T-helper 17 cell (primary cell): ENCODE measurements around the gene GTF2H4. TPM values are rescaled to one million over a fixed set of nuclear protein-coding genes. Genes with fewer than 3 reads are reported as not detected.
"Not testable (repeated sequence)": the region's sequence is repeated elsewhere in the genome, so short reads cannot be mapped to it uniquely, and the experiment has no call there.

Source experiments
- ATAC-seq: fragments of 150-1000 bp; cut with Tn5 transposase; 2 replicates; pipeline ENCODE4 v1.10.0; 2021; ENCODE audit warnings: mild to moderate bottlenecking, moderate library complexity
- DNase-seq, 3 donors: peaks; one replicate each; pipeline versions ENCODE4 v3.0.0 to v3.0.0-alpha.2; 2020 to 2021
- H3K9me3 ChIP-seq: one replicate; pipeline ENCODE4 v1.7.0; 2013; ENCODE audit warnings: low read length, mild to moderate bottlenecking; ENCODE audit not compliant: control insufficient read depth, poor library complexity, severe bottlenecking
- H3K27ac Mint-ChIP-seq: one replicate; pipeline ENCODE4 v1.8.0; 2022; ENCODE audit warnings: mild to moderate bottlenecking, moderate library complexity, mixed read lengths
- H3K27me3 Mint-ChIP-seq: one replicate; pipeline ENCODE4 v1.8.0; 2022; ENCODE audit warnings: mixed read lengths
- H3K36me3 Mint-ChIP-seq: one replicate; pipeline ENCODE4 v1.8.0; 2022; ENCODE audit warnings: low read depth, mixed read lengths
- H3K4me1 Mint-ChIP-seq: one replicate; pipeline ENCODE4 v1.8.0; 2022; ENCODE audit warnings: mild to moderate bottlenecking, mixed read lengths
- H3K4me3 Mint-ChIP-seq: one replicate; pipeline ENCODE4 v1.8.0; 2022; ENCODE audit warnings: mild to moderate bottlenecking, moderate library complexity, mixed read lengths
- total RNA-seq, 4 donors: library from RNA in 2 of 4; stranded (reverse) in 2 of 4; gene quantifications; one replicate each; pipeline ENCODE4 v1.2.3 and lab custom pipeline; 2022 to 2026

GTF2H4 gene
- total RNA-seq, 2 donors from 2014 or later, result 11.6 to 19.7 TPM

DNA sequence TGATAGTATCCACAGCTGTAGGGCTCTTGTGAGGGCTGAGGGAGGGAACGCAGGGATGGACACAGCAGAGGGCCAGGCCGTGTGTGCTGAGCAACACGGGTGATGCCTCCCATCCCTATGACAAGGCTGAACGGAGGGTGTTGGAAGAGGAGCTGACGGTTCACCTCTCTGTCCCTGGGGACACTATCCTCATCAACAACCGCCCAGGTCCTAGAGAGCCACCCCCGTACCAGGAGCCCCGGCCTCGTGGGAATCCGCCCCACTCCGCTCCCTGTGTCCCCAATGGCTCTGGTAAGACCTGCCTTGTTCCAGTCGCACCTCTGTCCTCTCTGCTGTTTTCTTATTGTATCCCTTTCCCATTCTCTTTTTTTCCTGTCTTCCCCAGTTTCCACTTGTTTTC lies 13.6 kb upstream of the GTF2H4 start:
- Mint-ChIP-seq H3K4me3 (no peak overlapping the region), H3K4me1 (peaks cover 8% of the 10 kb centered on the region), H3K27ac (peak overlapping the region; percentile 37), H3K36me3 (peaks cover 17% of the 10 kb centered on the region), H3K27me3 (peaks cover 5% of the 10 kb centered on the region)
- no peak for ATAC-seq
- no peak for DNase-seq
- no peaks in the 10 kb centered on the region for H3K9me3 ChIP-seq

DNA sequence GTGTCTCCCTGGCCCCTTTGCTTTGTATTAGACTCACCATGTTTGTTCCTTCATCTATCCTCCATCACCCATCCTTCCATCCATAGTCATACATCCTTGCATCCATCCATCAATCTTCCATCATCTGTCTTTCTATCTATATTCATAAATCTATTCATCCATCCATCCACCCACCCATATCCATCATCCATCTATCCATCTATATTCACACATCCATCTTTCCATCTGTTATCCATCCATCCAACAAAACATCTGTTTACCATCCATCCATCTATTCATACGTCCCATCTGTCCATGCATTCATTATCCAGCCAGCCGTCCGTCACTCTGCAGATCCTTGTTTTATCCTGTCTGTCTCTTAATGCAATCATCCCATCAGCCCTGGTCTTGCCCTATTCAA lies 13.1 kb upstream of the GTF2H4 start:
- ATAC-seq, result no peak
- DNase-seq, result no peak
- Mint-ChIP-seq H3K4me3 (no peak overlapping the region), H3K27ac (peak overlapping the region; percentile 37), H3K4me1 (peaks cover 8% of the 10 kb centered on the region), H3K36me3 (peaks cover 17% of the 10 kb centered on the region), H3K27me3 (peaks cover 3% of the 10 kb centered on the region)
- H3K9me3 ChIP-seq, result no peaks in the 10 kb centered on the region

DNA sequence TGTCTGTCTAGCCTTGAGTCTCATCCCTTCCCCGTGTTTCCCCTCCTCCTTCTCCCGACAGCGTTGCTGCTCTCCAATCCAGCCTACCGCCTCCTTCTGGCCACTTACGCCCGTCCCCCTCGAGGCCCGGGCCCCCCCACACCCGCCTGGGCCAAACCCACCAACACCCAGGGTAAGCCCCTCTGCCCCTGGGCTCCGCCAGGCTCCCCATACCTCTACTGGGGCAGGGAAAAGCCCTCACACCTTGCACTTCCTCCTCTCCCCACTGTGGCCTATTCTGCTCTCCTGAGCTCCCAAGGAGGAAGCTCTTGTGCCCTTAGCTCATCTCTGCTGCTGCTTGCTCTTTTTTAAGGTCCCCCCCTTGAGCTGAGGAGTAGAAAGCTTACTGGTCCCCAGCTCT lies 12.7 kb upstream of the GTF2H4 start:
- Mint-ChIP-seq H3K36me3 (peaks cover 14% of the 10 kb centered on the region), H3K4me1 (peaks cover 8% of the 10 kb centered on the region), H3K27me3 (no peaks in the 10 kb centered on the region), H3K4me3 (no peak overlapping the region), H3K27ac (no peak overlapping the region)
- DNase-seq (no peak), ATAC-seq (no peak)
- no peaks in the 10 kb centered on the region for H3K9me3 ChIP-seq

DNA sequence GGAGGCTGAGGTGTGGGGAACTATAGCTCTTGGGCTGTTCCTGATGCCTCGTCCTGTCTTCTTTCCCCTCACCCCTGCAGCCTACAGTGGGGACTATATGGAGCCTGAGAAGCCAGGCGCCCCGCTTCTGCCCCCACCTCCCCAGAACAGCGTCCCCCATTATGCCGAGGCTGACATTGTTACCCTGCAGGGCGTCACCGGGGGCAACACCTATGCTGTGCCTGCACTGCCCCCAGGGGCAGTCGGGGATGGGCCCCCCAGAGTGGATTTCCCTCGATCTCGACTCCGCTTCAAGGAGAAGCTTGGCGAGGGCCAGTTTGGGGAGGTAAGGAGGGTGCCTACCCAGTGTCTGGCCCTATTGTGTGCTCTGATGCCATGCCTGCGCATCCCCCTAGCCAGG lies 11.5 kb upstream of the GTF2H4 start:
- peaks cover 13% of the 10 kb centered on the region for H3K36me3 Mint-ChIP-seq
- H3K9me3 ChIP-seq, result no peaks in the 10 kb centered on the region
- ATAC-seq (no peak), DNase-seq (no peak)
- H3K27me3 Mint-ChIP-seq, result no peaks in the 10 kb centered on the region
- H3K4me1 Mint-ChIP-seq, result peaks cover 8% of the 10 kb centered on the region
- H3K4me3 Mint-ChIP-seq, result no peak overlapping the region
- no peak overlapping the region for H3K27ac Mint-ChIP-seq

- H3K9me3 ChIP-seq, result no peaks in the 10 kb centered on the region
- Mint-ChIP-seq H3K36me3 (peaks cover 11% of the 10 kb centered on the region), H3K4me3 (no peak overlapping the region), H3K27me3 (no peaks in the 10 kb centered on the region), H3K27ac (no peak overlapping the region), H3K4me1 (peaks cover 14% of the 10 kb centered on the region)
- DNase-seq (no peak), ATAC-seq (no peak)
These were observed 10.1 kb upstream of the GTF2H4 start for GRCh38 chr6:30897882-30898281.

DNA sequence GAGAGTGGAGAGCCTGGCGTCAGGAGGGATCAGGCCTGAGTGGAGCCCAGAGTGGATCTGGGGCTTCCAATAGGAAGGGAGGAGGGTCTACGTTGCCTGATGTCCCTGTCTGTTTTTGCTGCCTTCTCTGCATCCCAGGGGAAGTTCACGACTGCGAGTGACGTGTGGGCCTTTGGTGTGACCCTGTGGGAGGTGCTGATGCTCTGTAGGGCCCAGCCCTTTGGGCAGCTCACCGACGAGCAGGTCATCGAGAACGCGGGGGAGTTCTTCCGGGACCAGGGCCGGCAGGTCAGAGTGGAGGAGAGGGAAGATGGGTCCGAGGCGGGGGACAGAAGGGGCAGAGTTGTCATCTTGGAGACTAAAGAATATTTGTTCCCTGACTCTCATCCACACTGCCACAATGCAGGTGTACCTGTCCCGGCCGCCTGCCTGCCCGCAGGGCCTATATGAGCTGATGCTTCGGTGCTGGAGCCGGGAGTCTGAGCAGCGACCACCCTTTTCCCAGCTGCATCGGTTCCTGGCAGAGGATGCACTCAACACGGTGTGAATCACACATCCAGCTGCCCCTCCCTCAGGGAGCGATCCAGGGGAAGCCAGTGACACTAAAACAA lies 9.2 kb upstream of the GTF2H4 start:
- Mint-ChIP-seq H3K27me3 (no peaks in the 10 kb centered on the region), H3K4me3 (no peak overlapping the region), H3K4me1 (peaks cover 15% of the 10 kb centered on the region), H3K27ac (no peak overlapping the region), H3K36me3 (peaks cover 11% of the 10 kb centered on the region)
- ATAC-seq (no peak), DNase-seq (no peak)
- H3K9me3 ChIP-seq, result no peaks in the 10 kb centered on the region

GRCh38 chr6:30900863-30901417 lies 7.1 kb upstream of the GTF2H4 start:
- H3K27me3 Mint-ChIP-seq, result no peaks in the 10 kb centered on the region
- H3K4me3 Mint-ChIP-seq, result no peak overlapping the region
- ATAC-seq (no peak), DNase-seq (no peak)
- H3K4me1 Mint-ChIP-seq, result peaks cover 7% of the 10 kb centered on the region
- H3K36me3 Mint-ChIP-seq, result peaks cover 4% of the 10 kb centered on the region
- no peak overlapping the region for H3K27ac Mint-ChIP-seq
- no peaks in the 10 kb centered on the region for H3K9me3 ChIP-seq

GRCh38 chr6:30901436-30901835 lies 6.6 kb upstream of the GTF2H4 start:
- no peaks in the 10 kb centered on the region for H3K27me3 Mint-ChIP-seq

DNA sequence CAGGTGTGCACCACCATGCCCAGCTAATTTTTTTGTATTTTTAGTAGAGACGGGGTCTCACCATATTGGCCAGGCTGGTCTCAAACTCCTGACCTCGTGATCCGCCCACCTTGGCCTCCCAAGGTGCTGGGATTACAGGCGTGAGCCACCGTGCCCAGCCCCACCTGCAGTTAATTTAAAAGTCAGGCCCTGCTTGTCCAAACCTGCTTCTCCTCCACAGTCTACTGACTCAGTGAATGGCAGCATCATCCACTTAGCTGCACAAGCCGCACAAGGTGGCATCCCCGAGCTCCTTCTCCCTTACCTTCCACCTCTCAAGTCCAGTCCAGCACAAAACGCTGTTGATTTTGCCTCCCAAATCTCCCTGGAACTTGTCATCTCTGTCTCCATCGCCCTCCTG lies 5.8 kb upstream of the GTF2H4 start:
- H3K36me3 Mint-ChIP-seq, DNase-seq, H3K4me3 Mint-ChIP-seq, H3K27me3 Mint-ChIP-seq, ATAC-seq, H3K9me3 ChIP-seq, H3K4me1 Mint-ChIP-seq: not testable (repeated sequence)
- H3K27ac Mint-ChIP-seq, result peak overlapping the region; percentile 84

More at GRCh38 chr6:30901436-30901835, 6.6 kb upstream of the GTF2H4 start:
- H3K9me3 ChIP-seq, result no peaks in the 10 kb centered on the region
- no peak for DNase-seq
- no peak overlapping the region for H3K27ac Mint-ChIP-seq
- ATAC-seq, result no peak
- peaks cover 7% of the 10 kb centered on the region for H3K4me1 Mint-ChIP-seq
- H3K4me3 Mint-ChIP-seq, result no peak overlapping the region
- peaks cover 4% of the 10 kb centered on the region for H3K36me3 Mint-ChIP-seq

- Mint-ChIP-seq H3K27me3 (no peaks in the 10 kb centered on the region), H3K4me3 (peak overlapping the region; percentile 28), H3K36me3 (peaks cover 4% of the 10 kb centered on the region), H3K4me1 (peaks cover 10% of the 10 kb centered on the region), H3K27ac (peak overlapping the region; percentile 84)
- ATAC-seq (no peak), DNase-seq (no peak)
- H3K9me3 ChIP-seq, result no peaks in the 10 kb centered on the region
These were observed 5.3 kb upstream of the GTF2H4 start for GRCh38 chr6:30902709-30903108.

GRCh38 chr6:30903236-30903635 lies 4.8 kb upstream of the GTF2H4 start:
- Mint-ChIP-seq H3K27me3 (no peaks in the 10 kb centered on the region), H3K4me3 (no peak overlapping the region), H3K36me3 (peaks cover 7% of the 10 kb centered on the region), H3K4me1 (peaks cover 15% of the 10 kb centered on the region), H3K27ac (peak overlapping the region; percentile 84)
- no peaks in the 10 kb centered on the region for H3K9me3 ChIP-seq
- DNase-seq, result no peak
- ATAC-seq, result no peak

DNA sequence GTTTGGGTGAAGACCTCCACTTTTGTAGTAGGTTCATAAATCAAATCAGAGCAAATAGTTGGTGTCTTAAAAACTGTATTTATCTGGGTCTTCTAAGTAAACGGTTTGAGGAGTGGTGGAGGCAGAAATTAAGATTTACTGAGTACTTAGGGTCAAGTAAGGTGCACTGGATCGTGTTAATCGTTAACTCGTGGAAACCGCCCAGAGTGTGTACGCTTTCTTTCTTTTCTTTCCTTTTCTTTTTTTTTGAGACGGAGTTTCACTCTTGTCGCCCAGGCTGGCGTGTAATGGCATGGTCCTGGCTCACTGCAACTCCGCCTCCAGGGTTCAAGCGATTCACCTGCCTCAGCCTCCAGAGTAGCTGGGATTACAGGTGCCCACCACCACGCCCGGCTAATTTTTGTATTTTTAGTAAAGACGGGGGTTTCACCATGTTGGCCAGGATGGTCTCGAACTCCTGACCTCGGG lies 683 bp upstream of the GTF2H4 start:
- Mint-ChIP-seq H3K4me3 (peak overlapping the region; percentile 99), H3K27ac (peak overlapping the region; percentile 92), H3K4me1 (peaks cover 29% of the 10 kb centered on the region)
- not testable (repeated sequence) for H3K36me3 Mint-ChIP-seq, DNase-seq, H3K27me3 Mint-ChIP-seq, ATAC-seq, H3K9me3 ChIP-seq

- peak overlapping the region; percentile 99 for H3K4me3 Mint-ChIP-seq
- ATAC-seq (no peak), DNase-seq (no peak)
- peaks cover 27% of the 10 kb centered on the region for H3K4me1 Mint-ChIP-seq
- H3K36me3 Mint-ChIP-seq, result peaks cover 8% of the 10 kb centered on the region
- H3K27me3 Mint-ChIP-seq, result no peaks in the 10 kb centered on the region
- H3K27ac Mint-ChIP-seq, result peak overlapping the region; percentile 92
- no peaks in the 10 kb centered on the region for H3K9me3 ChIP-seq
These were observed 693 bp downstream of the GTF2H4 start for GRCh38 chr6:30908700-30909099.

- H3K4me3 Mint-ChIP-seq, ATAC-seq, H3K27me3 Mint-ChIP-seq, H3K9me3 ChIP-seq, H3K27ac Mint-ChIP-seq, DNase-seq, H3K36me3 Mint-ChIP-seq: not testable (repeated sequence)
- peaks cover 36% of the 10 kb centered on the region for H3K4me1 Mint-ChIP-seq
These were observed 2.5 kb downstream of the GTF2H4 start for GRCh38 chr6:30910473-30910872.
